Measurements from ENCODE around the gene CDR2L. TPM values are rescaled to one million over a fixed set of nuclear protein-coding genes. Genes with fewer than 3 reads are reported as not detected.

Gene CDR2L
- polyA plus RNA-seq, 1 of the 3 experiments (the other 2 are of a cell fraction): 21.2 TPM

GRCh38 chr17:75013092-75013559 lies 25.7 kb downstream of the CDR2L start:
- Histone ChIP-seq H3K79me2 (ENCODE audit: insufficient read depth) (peaks cover 48% of the 10 kb centered on the region), H3K4me1 (ENCODE audit: control insufficient read depth in 1 of 2, insufficient read depth in 2 of 2, low read depth in 1 of 2, low read length in 1 of 2) (peaks cover 17 to 26% of the 10 kb centered on the region in 2 experiments; a peak in 3 of 4 replicates), H3K27ac (ENCODE audit: low read depth in 2 of 2, low read length in 1 of 2) (peak overlapping the region; percentile 88 to 95), H4K20me1 (ENCODE audit: insufficient read depth) (no peaks in the 10 kb centered on the region), H3K4me2 (peak overlapping the region; percentile 89), H3K36me3 (replicated peaks in 1 of 2; ENCODE audit: control insufficient read depth in 1 of 2, insufficient read depth in 2 of 2, low read length in 1 of 2) (peaks cover 3 to 5% of the 10 kb centered on the region in 2 experiments), H2AFZ (ENCODE audit: low read depth) (peak overlapping the region; percentile 99; the same call in 1 of the 2 replicates), H3K9me2 (no peaks in the 10 kb centered on the region), H3K27me3 (ENCODE audit: insufficient read depth) (no peaks in the 10 kb centered on the region), H3K4me3 (ENCODE audit: low read depth in 2 of 2, low read length in 1 of 2) (peak overlapping the region; percentile 65 to 77), H3F3A (replicated peaks; ENCODE audit: insufficient read depth) (peaks cover 16% of the 10 kb centered on the region), H3K9me3 (no peaks in the 10 kb centered on the region), H3K9ac (peak overlapping the region; percentile 86)
- no peak for TF ChIP-seq TAF1 (IDR thresholded peaks at IDR 0.05; ENCODE audit: borderline replicate concordance, low read depth, low read length)
- TF ChIP-seq, protein P1, sequence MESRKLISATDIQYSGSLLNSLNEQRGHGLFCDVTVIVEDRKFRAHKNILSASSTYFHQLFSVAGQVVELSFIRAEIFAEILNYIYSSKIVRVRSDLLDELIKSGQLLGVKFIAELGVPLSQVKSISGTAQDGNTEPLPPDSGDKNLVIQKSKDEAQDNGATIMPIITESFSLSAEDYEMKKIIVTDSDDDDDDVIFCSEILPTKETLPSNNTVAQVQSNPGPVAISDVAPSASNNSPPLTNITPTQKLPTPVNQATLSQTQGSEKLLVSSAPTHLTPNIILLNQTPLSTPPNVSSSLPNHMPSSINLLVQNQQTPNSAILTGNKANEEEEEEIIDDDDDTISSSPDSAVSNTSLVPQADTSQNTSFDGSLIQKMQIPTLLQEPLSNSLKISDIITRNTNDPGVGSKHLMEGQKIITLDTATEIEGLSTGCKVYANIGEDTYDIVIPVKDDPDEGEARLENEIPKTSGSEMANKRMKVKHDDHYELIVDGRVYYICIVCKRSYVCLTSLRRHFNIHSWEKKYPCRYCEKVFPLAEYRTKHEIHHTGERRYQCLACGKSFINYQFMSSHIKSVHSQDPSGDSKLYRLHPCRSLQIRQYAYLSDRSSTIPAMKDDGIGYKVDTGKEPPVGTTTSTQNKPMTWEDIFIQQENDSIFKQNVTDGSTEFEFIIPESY (IDR thresholded peaks at IDR 0.05; ENCODE audit: borderline replicate concordance, low read depth): no peak
- WGBS (ENCODE audit: low lambda C conversion rate): under 1% methylated on average over 10 of the region's 10 CpGs
- no peak for DNase-seq
- CTCF ChIA-PET: interaction anchor here (0.9 to 19.8 kb wide), 20 partner anchors 8 to 257 kb away, joined by 3 to 295 read pairs (median 10); partner anchors contain the start of genes CDR2L, HID1, MIF4GD and OTOP2
- POLR2A ChIA-PET: interaction anchor here (0.7 to 6.2 kb wide), 23 partner anchors 8 to 378 kb away, joined by 3 to 197 read pairs (median 4); partner anchors contain the start of genes CDR2L, FDXR, HID1 and KCTD2

- POLR2A ChIA-PET: interaction anchor here (0.6 to 2.0 kb wide), 5 partner anchors 8 to 50 kb away, joined by 3 to 7 read pairs (median 5); partner anchors contain the start of gene CDR2L
Observed at GRCh38 chr17:75019146-75019545, 31.7 kb downstream of the CDR2L start.

DNA sequence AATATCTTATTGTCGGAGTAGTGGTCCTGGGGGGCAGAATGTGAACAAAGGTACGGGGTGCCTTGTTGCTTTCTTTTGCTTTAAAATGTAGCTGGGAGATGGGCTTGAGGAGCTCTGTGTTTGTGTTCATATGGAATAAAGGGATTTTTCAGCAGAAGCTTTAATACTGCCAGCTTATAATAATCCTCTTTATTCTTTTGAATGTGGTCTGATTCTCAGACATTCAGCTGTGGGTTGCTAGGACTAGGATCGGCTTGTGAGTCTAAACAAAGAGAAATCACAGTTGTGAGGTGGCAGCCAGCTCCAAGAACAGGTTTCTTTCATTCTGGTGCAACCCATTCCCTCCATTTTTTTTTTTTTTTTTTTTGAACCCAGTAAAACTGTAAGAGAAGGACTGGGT lies 32.3 kb downstream of the CDR2L start:
- Histone ChIP-seq H2AFZ (ENCODE audit: low read depth) (no peak overlapping the region), H3K9me2 (no peaks in the 10 kb centered on the region), H3K27ac (ENCODE audit: low read depth in 2 of 2, low read length in 1 of 2) (no peak overlapping the region), H3K9me3 (no peaks in the 10 kb centered on the region), H3K4me2 (no peak overlapping the region), H4K20me1 (ENCODE audit: insufficient read depth) (no peaks in the 10 kb centered on the region), H3K9ac (no peak overlapping the region), H3K36me3 (replicated peaks in 1 of 2; ENCODE audit: control insufficient read depth in 1 of 2, insufficient read depth in 2 of 2, low read length in 1 of 2) (peaks cover 17 to 40% of the 10 kb centered on the region in 2 experiments), H3K79me2 (ENCODE audit: insufficient read depth) (peaks cover 28% of the 10 kb centered on the region), H3K4me3 (ENCODE audit: low read depth in 2 of 2, low read length in 1 of 2) (no peak overlapping the region), H3K4me1 (ENCODE audit: control insufficient read depth in 1 of 2, insufficient read depth in 2 of 2, low read depth in 1 of 2, low read length in 1 of 2) (no peaks in the 10 kb centered on the region), H3K27me3 (ENCODE audit: insufficient read depth) (no peaks in the 10 kb centered on the region), H3F3A (replicated peaks; ENCODE audit: insufficient read depth) (no peaks in the 10 kb centered on the region)
- POLR2A ChIA-PET: interaction anchor here (0.6 to 1.0 kb wide), 3 partner anchors 8 to 28 kb away, joined by 3 to 6 read pairs (median 5); no protein-coding TSS in a partner anchor
- WGBS (ENCODE audit: low lambda C conversion rate): 95% methylated on average over 3 of the region's 3 CpGs
- DNase-seq: no peak
- CTCF ChIA-PET: interaction anchor here (0.9 to 2.9 kb wide), 2 partner anchors 58 to 95 kb away, joined by 3 to 18 read pairs; no protein-coding TSS in a partner anchor
- TF ChIP-seq SIN3A (IDR thresholded peaks at IDR 0.05; ENCODE audit: borderline replicate concordance, low read depth, low read length): no peak
- TF ChIP-seq RFX5 (IDR thresholded peaks at IDR 0.05; ENCODE audit: low read length): no peak
- TF ChIP-seq ELF1 (IDR thresholded peaks at IDR 0.05): no peak
- no peak for TF ChIP-seq CTCF (IDR thresholded peaks at IDR 0.05)
- TF ChIP-seq, protein P2, sequence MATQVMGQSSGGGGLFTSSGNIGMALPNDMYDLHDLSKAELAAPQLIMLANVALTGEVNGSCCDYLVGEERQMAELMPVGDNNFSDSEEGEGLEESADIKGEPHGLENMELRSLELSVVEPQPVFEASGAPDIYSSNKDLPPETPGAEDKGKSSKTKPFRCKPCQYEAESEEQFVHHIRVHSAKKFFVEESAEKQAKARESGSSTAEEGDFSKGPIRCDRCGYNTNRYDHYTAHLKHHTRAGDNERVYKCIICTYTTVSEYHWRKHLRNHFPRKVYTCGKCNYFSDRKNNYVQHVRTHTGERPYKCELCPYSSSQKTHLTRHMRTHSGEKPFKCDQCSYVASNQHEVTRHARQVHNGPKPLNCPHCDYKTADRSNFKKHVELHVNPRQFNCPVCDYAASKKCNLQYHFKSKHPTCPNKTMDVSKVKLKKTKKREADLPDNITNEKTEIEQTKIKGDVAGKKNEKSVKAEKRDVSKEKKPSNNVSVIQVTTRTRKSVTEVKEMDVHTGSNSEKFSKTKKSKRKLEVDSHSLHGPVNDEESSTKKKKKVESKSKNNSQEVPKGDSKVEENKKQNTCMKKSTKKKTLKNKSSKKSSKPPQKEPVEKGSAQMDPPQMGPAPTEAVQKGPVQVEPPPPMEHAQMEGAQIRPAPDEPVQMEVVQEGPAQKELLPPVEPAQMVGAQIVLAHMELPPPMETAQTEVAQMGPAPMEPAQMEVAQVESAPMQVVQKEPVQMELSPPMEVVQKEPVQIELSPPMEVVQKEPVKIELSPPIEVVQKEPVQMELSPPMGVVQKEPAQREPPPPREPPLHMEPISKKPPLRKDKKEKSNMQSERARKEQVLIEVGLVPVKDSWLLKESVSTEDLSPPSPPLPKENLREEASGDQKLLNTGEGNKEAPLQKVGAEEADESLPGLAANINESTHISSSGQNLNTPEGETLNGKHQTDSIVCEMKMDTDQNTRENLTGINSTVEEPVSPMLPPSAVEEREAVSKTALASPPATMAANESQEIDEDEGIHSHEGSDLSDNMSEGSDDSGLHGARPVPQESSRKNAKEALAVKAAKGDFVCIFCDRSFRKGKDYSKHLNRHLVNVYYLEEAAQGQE (IDR thresholded peaks at IDR 0.05; ENCODE audit: low read depth, low read length): no peak
- TF ChIP-seq, protein P1 (IDR thresholded peaks at IDR 0.05; ENCODE audit: borderline replicate concordance, low read depth): no peak

More at GRCh38 chr17:75019146-75019545, 31.7 kb downstream of the CDR2L start:
- Histone ChIP-seq H3F3A (replicated peaks; ENCODE audit: insufficient read depth) (no peaks in the 10 kb centered on the region), H3K4me2 (no peak overlapping the region), H3K9me3 (no peaks in the 10 kb centered on the region), H3K4me3 (ENCODE audit: low read depth in 2 of 2, low read length in 1 of 2) (no peak overlapping the region), H3K4me1 (ENCODE audit: control insufficient read depth in 1 of 2, insufficient read depth in 2 of 2, low read depth in 1 of 2, low read length in 1 of 2) (no peaks in the 10 kb centered on the region), H4K20me1 (ENCODE audit: insufficient read depth) (no peaks in the 10 kb centered on the region), H3K27ac (ENCODE audit: low read depth in 2 of 2, low read length in 1 of 2) (no peak overlapping the region), H3K27me3 (ENCODE audit: insufficient read depth) (no peaks in the 10 kb centered on the region), H2AFZ (ENCODE audit: low read depth) (no peak overlapping the region), H3K36me3 (replicated peaks in 1 of 2; ENCODE audit: control insufficient read depth in 1 of 2, insufficient read depth in 2 of 2, low read length in 1 of 2) (peaks cover 17 to 40% of the 10 kb centered on the region in 2 experiments), H3K9me2 (no peaks in the 10 kb centered on the region), H3K79me2 (ENCODE audit: insufficient read depth) (peaks cover 33% of the 10 kb centered on the region), H3K9ac (no peak overlapping the region)
- CTCF ChIA-PET: interaction anchor here (0.9 to 2.9 kb wide), 2 partner anchors 58 to 95 kb away, joined by 3 to 18 read pairs; no protein-coding TSS in a partner anchor
- TF ChIP-seq EZH2phosphoT487 (IDR thresholded peaks at IDR 0.05; ENCODE audit: borderline replicate concordance, low read depth) (no peak), SMC3 (IDR thresholded peaks at IDR 0.05; ENCODE audit: low read depth, low read length) (no peak), MXI1 (IDR thresholded peaks at IDR 0.05; ENCODE audit: low read depth, low read length) (no peak), JUND (IDR thresholded peaks at IDR 0.05) (no peak)
- DNase-seq: no peak
- whole genome bisulfite sequencing (ENCODE audit: low lambda C conversion rate): 91% methylated on average over 5 of the region's 5 CpGs
